ENCODE results near the gene NOXO1. TPM values are rescaled to one million over a fixed set of nuclear protein-coding genes. Genes with fewer than 3 reads are reported as not detected.

The NOXO1 gene
- total RNA-seq, 1 experiment from 2014 or later: not detected

Small RNA genes within 50 kb of the gene (small RNA-seq; reads per million reads assigned to genes)
- gene AC005363.2 (not detected), gene RN7SL219P (not detected), gene SNORA10 (not detected), gene SNORA64 (not detected)

Other genes with a start within 250 kb of the NOXO1 start
- 7.3 and 7.4 TPM in 2 replicates for gene NME3, start 209.9 kb downstream of the NOXO1 start, total RNA-seq (2014; rRNA removed; shearing (Covaris generic))
- 6.3 and 7.3 TPM in 2 replicates for gene EME2, start 208.7 kb downstream of the NOXO1 start, total RNA-seq (2014; rRNA removed; shearing (Covaris generic))
- 248 and 271 TPM in 2 replicates for gene MRPS34, start 208.3 kb downstream of the NOXO1 start, total RNA-seq (2014; rRNA removed; shearing (Covaris generic))
- 28.7 and 31.2 TPM in 2 replicates for gene SPSB3, start 198.9 kb downstream of the NOXO1 start, total RNA-seq (2014; rRNA removed; shearing (Covaris generic))
- 123 and 137 TPM in 2 replicates for gene NUBP2, start 198.5 kb downstream of the NOXO1 start, total RNA-seq (2014; rRNA removed; shearing (Covaris generic))
- not detected in 2 replicates for gene IGFALS, start 187.8 kb downstream of the NOXO1 start, total RNA-seq (2014; rRNA removed; shearing (Covaris generic))
- gene HAGH, start 154.6 kb downstream of the NOXO1 start, total RNA-seq (2014; rRNA removed; shearing (Covaris generic)): 35.9 and 45.7 TPM in 2 replicates
- 78.8 and 81.1 TPM in 2 replicates for gene FAHD1, start 154.3 kb downstream of the NOXO1 start, total RNA-seq (2014; rRNA removed; shearing (Covaris generic))
- not detected in 2 replicates for gene MEIOB, start 109.3 kb downstream of the NOXO1 start, total RNA-seq (2014; rRNA removed; shearing (Covaris generic))
- gene HS3ST6, start 63.1 kb downstream of the NOXO1 start, total RNA-seq (2014; rRNA removed; shearing (Covaris generic)): not detected in 2 replicates
- 26.1 and 38.7 TPM in 2 replicates for gene MSRB1, start 38.3 kb downstream of the NOXO1 start, total RNA-seq (2014; rRNA removed; shearing (Covaris generic))
- gene RPL3L, start 26.8 kb downstream of the NOXO1 start, total RNA-seq (2014; rRNA removed; shearing (Covaris generic)): not detected in 2 replicates
- gene NDUFB10, start 21.9 kb downstream of the NOXO1 start, total RNA-seq (2014; rRNA removed; shearing (Covaris generic)): 559 and 621 TPM in 2 replicates
- 5,088 and 5,569 TPM in 2 replicates for gene RPS2, start 16.6 kb downstream of the NOXO1 start, total RNA-seq (2014; rRNA removed; shearing (Covaris generic))
- gene RNF151, start 14.6 kb downstream of the NOXO1 start, total RNA-seq (2014; rRNA removed; shearing (Covaris generic)): not detected in 2 replicates
- 47.8 and 53.4 TPM in 2 replicates for gene TBL3, start 9.4 kb downstream of the NOXO1 start, total RNA-seq (2014; rRNA removed; shearing (Covaris generic))
- gene GFER, start 2.7 kb upstream of the NOXO1 start, total RNA-seq (2014; rRNA removed; shearing (Covaris generic)): 75.7 and 85.5 TPM in 2 replicates
- gene SYNGR3, start 8.5 kb upstream of the NOXO1 start, total RNA-seq (2014; rRNA removed; shearing (Covaris generic)): 2.4 and 2.5 TPM in 2 replicates
- gene ZNF598, start 28.4 kb upstream of the NOXO1 start, total RNA-seq (2014; rRNA removed; shearing (Covaris generic)): 46.2 and 50.4 TPM in 2 replicates
- 0.30 and 0.35 TPM in 2 replicates for gene NPW, start 38.3 kb upstream of the NOXO1 start, total RNA-seq (2014; rRNA removed; shearing (Covaris generic))
- gene NHERF2, start 45.4 kb upstream of the NOXO1 start, total RNA-seq (2014; rRNA removed; shearing (Covaris generic)): 118 and 158 TPM in 2 replicates
- gene NTHL1, start 66.4 kb upstream of the NOXO1 start, total RNA-seq (2014; rRNA removed; shearing (Covaris generic)): 61.5 and 90.5 TPM in 2 replicates
- 50.2 and 59.6 TPM in 2 replicates for gene TSC2, start 66.5 kb upstream of the NOXO1 start, total RNA-seq (2014; rRNA removed; shearing (Covaris generic))
- 55.1 and 58.6 TPM in 2 replicates for gene PKD1, start 154.4 kb upstream of the NOXO1 start, total RNA-seq (2014; rRNA removed; shearing (Covaris generic))
- 9.5 and 13.4 TPM in 2 replicates for gene RAB26, start 167.2 kb upstream of the NOXO1 start, total RNA-seq (2014; rRNA removed; shearing (Covaris generic))
- gene TRAF7, start 174.3 kb upstream of the NOXO1 start, total RNA-seq (2014; rRNA removed; shearing (Covaris generic)): 122 and 138 TPM in 2 replicates
- 0.10 and 1.2 TPM in 2 replicates for gene CASKIN1, start 215.1 kb upstream of the NOXO1 start, total RNA-seq (2014; rRNA removed; shearing (Covaris generic))
- 50.0 and 69.1 TPM in 2 replicates for gene MLST8, start 224.0 kb upstream of the NOXO1 start, total RNA-seq (2014; rRNA removed; shearing (Covaris generic))
- gene BRICD5, start 229.4 kb upstream of the NOXO1 start, total RNA-seq (2014; rRNA removed; shearing (Covaris generic)): 2.0 and 7.3 TPM in 2 replicates
- gene PGP, start 233.4 kb upstream of the NOXO1 start, total RNA-seq (2014; rRNA removed; shearing (Covaris generic)): 40.0 and 50.1 TPM in 2 replicates
- gene E4F1, start 242.1 kb upstream of the NOXO1 start, total RNA-seq (2014; rRNA removed; shearing (Covaris generic)): 37.4 and 41.2 TPM in 2 replicates

All from HT1080 (cell line).